Vagina (tissue), 2 donors: ENCODE measurements around the gene TMEM11. TPM values are rescaled to one million over a fixed set of nuclear protein-coding genes. Genes with fewer than 3 reads are reported as not detected.

Source experiments
- DNase-seq, 2 donors: peaks; one replicate each; pipeline ENCODE4 v3.0.0-alpha.2; 2017; ENCODE audit errors: extremely low spot score in 2 of 2
- H3K27ac ChIP-seq: fragments of 200-600 bp; sonication (generic); one replicate; pipeline ENCODE4 v1.5.1; 2019
- H3K27me3 ChIP-seq: fragments of 200-600 bp; sonication (generic); one replicate; pipeline ENCODE4 v1.5.1; 2019
- H3K36me3 ChIP-seq, 2 donors: fragments of 200-600 bp; sonication (generic); one replicate each; pipeline ENCODE4 v1.5.1; 2017 to 2019
- H3K4me1 ChIP-seq: fragments of 200-600 bp; sonication (generic); one replicate; pipeline ENCODE4 v1.5.1; 2019
- H3K4me3 ChIP-seq, 2 donors: fragments of 200-600 bp; sonication (generic); 1 replicate in 1 of 2; 2 replicates in 1 of 2; pipeline ENCODE4 v1.5.1; 2016 to 2019
- H3K9me3 ChIP-seq: fragments of 200-600 bp; sonication (generic); one replicate; pipeline ENCODE4 v1.5.1; 2019
- POLR2A ChIP-seq, 2 donors: fragments of 450-650 bp; IDR thresholded peaks; one replicate each; pipeline ENCODE4 v1.6.1; 2017; ENCODE audit warnings: antibody characterized with exemption in 2 of 2, mild to moderate bottlenecking in 2 of 2, moderate library complexity in 2 of 2
- POLR2AphosphoS5 ChIP-seq, 2 donors: sonication (generic); formaldehyde crosslinking; IDR thresholded peaks; one replicate each; pipeline ENCODE4 v1.9.0; 2017; ENCODE audit warnings: antibody characterized with exemption in 2 of 2, mild to moderate bottlenecking in 2 of 2, low read depth in 1 of 2; ENCODE audit not compliant: insufficient read depth in 1 of 2
- intact Hi-C: fragments of 100-400 bp; cut with DNase I; formaldehyde crosslinking; loops from one replicate; pipeline ENCODE4 v1.15.1; 2023
- total RNA-seq: library from RNA; depleted of rRNA; stranded (reverse); fragments of >200 nt; gene quantifications from one replicate; pipeline ENCODE4 v1.2.3, GENCODE V29; 2016
- TF ChIP-seq, protein P1 (sequence below), 3 experiments: fragments of 450-650 bp in 2 of 3; fragments of 200-600 bp in 1 of 3; sonication (generic) in 1 of 3; IDR thresholded peaks; one replicate each; pipeline ENCODE4 v1.5.1; 2017 to 2019; ENCODE audit warnings: antibody characterized with exemption in 3 of 3, mild to moderate bottlenecking in 2 of 3, moderate library complexity in 2 of 3

The TMEM11 gene
- total RNA-seq, 1 donor from 2014 or later: 30.2 TPM

DNA sequence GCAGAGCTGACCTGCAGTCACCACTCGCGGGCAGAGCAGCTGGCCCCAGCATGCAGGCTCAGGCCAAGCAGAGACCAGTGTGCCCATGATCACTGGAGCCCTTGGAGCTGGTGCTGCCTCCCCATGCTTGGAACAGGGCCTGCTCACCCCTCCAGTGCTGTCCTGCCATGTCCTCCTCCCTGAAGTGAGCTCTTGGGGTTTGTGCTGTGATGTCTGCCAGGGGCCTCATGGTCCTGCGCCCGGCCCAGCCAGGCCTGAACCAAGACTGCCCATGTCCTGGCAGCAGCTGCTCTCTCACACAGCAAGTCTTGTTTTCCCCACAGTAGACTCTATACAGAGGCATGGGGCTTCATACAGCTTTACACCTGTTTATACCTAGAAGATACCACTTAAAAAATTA is 24.6 kb downstream of the TMEM11 start:
- Histone ChIP-seq H3K36me3 (peaks cover 0 to 22% of the 10 kb centered on the region in 2 donors), H3K4me3 (no peak overlapping the region), H3K9me3 (no peaks in the 10 kb centered on the region), H3K4me1 (peaks cover 11% of the 10 kb centered on the region), H3K27me3 (no peaks in the 10 kb centered on the region), H3K27ac (no peak overlapping the region)
- DNase-seq: no peak
- intact Hi-C loops: no loop called here
- TF ChIP-seq, protein P1, sequence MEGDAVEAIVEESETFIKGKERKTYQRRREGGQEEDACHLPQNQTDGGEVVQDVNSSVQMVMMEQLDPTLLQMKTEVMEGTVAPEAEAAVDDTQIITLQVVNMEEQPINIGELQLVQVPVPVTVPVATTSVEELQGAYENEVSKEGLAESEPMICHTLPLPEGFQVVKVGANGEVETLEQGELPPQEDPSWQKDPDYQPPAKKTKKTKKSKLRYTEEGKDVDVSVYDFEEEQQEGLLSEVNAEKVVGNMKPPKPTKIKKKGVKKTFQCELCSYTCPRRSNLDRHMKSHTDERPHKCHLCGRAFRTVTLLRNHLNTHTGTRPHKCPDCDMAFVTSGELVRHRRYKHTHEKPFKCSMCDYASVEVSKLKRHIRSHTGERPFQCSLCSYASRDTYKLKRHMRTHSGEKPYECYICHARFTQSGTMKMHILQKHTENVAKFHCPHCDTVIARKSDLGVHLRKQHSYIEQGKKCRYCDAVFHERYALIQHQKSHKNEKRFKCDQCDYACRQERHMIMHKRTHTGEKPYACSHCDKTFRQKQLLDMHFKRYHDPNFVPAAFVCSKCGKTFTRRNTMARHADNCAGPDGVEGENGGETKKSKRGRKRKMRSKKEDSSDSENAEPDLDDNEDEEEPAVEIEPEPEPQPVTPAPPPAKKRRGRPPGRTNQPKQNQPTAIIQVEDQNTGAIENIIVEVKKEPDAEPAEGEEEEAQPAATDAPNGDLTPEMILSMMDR (IDR thresholded peaks at IDR 0.05): no peak
- TF ChIP-seq POLR2AphosphoS5 (IDR thresholded peaks at IDR 0.05; ENCODE audit: insufficient read depth in 1 of 2, low read depth in 1 of 2): no peak
- no peak for TF ChIP-seq POLR2A (IDR thresholded peaks at IDR 0.05)

DNA sequence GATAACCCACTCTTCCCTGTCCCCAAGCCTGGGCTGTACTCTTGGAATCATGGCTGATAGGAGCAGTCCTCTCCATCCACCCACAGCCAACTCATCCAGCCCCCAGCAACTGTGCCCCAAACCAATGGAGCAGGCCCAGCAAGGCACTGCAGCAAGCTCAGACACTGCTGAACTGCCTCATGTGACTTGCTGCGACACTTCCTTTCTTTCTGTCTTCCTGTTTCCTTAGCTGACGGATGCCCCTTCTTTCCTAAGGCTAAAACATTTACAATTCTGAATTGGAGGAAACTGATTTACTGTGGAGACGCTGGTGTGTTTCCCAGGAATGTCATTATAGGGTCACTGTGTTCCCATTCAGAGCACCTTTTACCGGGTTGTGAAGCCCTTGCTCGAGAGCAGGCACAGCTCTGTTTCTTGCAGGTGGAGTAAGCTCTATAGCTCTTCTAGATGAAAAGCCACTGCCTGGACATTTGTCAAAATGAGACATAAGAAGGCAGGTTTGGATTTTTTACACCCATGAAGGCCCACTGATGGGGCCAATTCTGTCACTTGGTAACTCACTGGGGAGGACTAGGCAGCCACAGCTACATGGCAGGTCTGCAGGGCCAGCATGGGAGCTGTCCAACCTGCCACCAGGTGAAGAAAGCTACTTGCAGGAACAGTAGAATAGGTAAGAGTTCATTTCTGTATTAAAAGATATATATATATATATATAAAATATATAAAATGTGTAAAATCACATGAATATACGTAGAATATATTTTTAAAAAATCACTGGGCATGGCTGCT is 27.4 kb downstream of the TMEM11 start:
- H3K4me3 ChIP-seq: no peak overlapping the region
- intact Hi-C loops: no loop called here
- H3K36me3 ChIP-seq: peaks cover 0 to 29% of the 10 kb centered on the region in 2 donors
- no peaks in the 10 kb centered on the region for H3K9me3 ChIP-seq
- no peak for DNase-seq
- H3K27ac ChIP-seq: no peak overlapping the region
- H3K27me3 ChIP-seq: no peaks in the 10 kb centered on the region
- no peaks in the 10 kb centered on the region for H3K4me1 ChIP-seq
- TF ChIP-seq POLR2A (IDR thresholded peaks at IDR 0.05): no peak
- TF ChIP-seq, protein P1 (IDR thresholded peaks at IDR 0.05): no peak
- no peak for TF ChIP-seq POLR2AphosphoS5 (IDR thresholded peaks at IDR 0.05; ENCODE audit: insufficient read depth in 1 of 2, low read depth in 1 of 2)

DNA sequence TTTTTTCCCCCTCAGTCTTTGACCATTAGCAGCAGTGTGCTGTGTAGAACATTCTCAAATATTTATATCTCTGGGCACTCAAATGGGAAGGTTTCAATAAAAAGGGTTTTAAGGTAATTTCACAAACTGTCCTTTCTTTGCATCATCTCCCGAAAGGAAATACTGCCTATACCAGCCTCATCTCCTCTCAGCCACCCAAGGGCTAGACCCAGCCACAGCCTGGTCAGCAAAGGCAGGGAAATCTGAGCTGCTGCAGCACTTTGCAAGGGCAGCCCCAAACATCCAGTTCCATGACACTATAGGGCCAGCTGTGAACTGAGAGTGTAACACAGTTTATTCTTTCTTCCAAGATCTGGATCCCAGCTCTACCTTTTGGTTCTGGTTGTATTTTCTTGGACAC is 28.9 kb downstream of the TMEM11 start:
- Histone ChIP-seq H3K4me1 (no peaks in the 10 kb centered on the region), H3K36me3 (peaks cover 0 to 29% of the 10 kb centered on the region in 2 donors), H3K4me3 (no peak overlapping the region), H3K27ac (no peak overlapping the region), H3K27me3 (no peaks in the 10 kb centered on the region), H3K9me3 (no peaks in the 10 kb centered on the region)
- TF ChIP-seq, protein P1 (IDR thresholded peaks at IDR 0.05): no peak
- TF ChIP-seq POLR2A (IDR thresholded peaks at IDR 0.05): no peak
- no peak for TF ChIP-seq POLR2AphosphoS5 (IDR thresholded peaks at IDR 0.05; ENCODE audit: insufficient read depth in 1 of 2, low read depth in 1 of 2)
- intact Hi-C loops: no loop called here
- DNase-seq: no peak

DNA sequence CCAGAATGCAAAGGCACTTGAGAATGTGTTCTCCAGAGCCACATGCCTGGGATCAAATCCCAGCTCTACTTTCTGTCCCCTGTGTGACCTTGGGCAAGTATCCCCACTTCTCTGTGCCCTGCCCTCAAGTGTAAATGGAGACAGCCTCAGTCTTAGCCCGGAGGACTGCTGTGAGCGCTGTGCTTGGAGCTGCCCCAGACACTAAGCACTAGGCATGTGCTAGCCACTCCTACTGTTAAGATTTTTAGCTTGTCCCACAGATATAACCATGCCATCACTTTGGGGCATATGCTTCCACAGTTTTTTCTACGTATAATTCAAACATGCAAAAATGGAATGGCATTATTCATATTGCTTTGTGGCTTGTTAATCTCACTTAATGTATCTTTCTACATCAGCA is 29.4 kb downstream of the TMEM11 start:
- Histone ChIP-seq H3K4me1 (no peaks in the 10 kb centered on the region), H3K36me3 (peaks cover 0 to 26% of the 10 kb centered on the region in 2 donors), H3K9me3 (no peaks in the 10 kb centered on the region), H3K27ac (no peak overlapping the region), H3K4me3 (no peak overlapping the region), H3K27me3 (no peaks in the 10 kb centered on the region)
- no peak for DNase-seq
- intact Hi-C loops: no loop called here
- no peak for TF ChIP-seq POLR2AphosphoS5 (IDR thresholded peaks at IDR 0.05; ENCODE audit: insufficient read depth in 1 of 2, low read depth in 1 of 2)
- TF ChIP-seq POLR2A (IDR thresholded peaks at IDR 0.05): no peak
- TF ChIP-seq, protein P1 (IDR thresholded peaks at IDR 0.05): no peak

DNA sequence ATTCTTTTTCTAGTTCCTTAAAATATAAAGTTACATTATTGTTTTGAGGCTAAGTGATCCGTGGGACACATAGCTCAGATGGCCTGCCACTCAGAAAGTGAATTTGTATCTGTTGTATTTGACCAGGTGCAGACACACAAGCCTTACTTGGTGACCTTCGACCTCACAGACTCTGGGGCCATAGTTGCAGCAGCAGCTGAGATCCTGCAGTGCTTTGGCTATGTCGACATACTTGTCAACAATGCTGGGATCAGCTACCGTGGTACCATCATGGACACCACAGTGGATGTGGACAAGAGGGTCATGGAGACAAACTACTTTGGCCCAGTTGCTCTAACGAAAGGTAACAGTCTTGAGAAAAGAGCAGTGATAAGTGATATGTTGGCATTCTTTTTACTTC is 30.5 kb downstream of the TMEM11 start:
- TF ChIP-seq POLR2AphosphoS5 (IDR thresholded peaks at IDR 0.05; ENCODE audit: insufficient read depth in 1 of 2, low read depth in 1 of 2): no peak
- no peak for TF ChIP-seq POLR2A (IDR thresholded peaks at IDR 0.05)
- TF ChIP-seq, protein P1 (IDR thresholded peaks at IDR 0.05): no peak
- H3K27me3 ChIP-seq: no peaks in the 10 kb centered on the region
- peaks cover 0 to 15% of the 10 kb centered on the region in 2 donors for H3K36me3 ChIP-seq
- no peak overlapping the region for H3K27ac ChIP-seq
- no peak overlapping the region for H3K4me3 ChIP-seq
- intact Hi-C loops: no loop called here
- no peak for DNase-seq
- H3K4me1 ChIP-seq: no peaks in the 10 kb centered on the region
- no peaks in the 10 kb centered on the region for H3K9me3 ChIP-seq
